Endothelial cell of umbilical vein (primary cell): Measurements from ENCODE around the gene MADCAM1. TPM values are rescaled to one million over a fixed set of nuclear protein-coding genes. Genes with fewer than 3 reads are reported as not detected.
A peak's percentile ranks its signal among the peaks of the same experiment; 100 is the strongest.

Experiments
- BruUV-seq: library from RNA; stranded (reverse); fragments of 400-500 nt; replicated peaks from 2 replicates; lab custom pipeline; 2021; lab: Mats Ljungman, UMichigan
- CTCF ChIA-PET: fragments of 300-600, 350-600 bp; sonication (Branson Sonifier 250); formaldehyde crosslinking; loops from one replicate; lab custom pipeline; 2021; ENCODE audit warnings: antibody characterized with exemption, inconsistent platforms; lab: Charles Lee
- POLR2A ChIA-PET: fragments of 300-600, 350-600 bp; sonication (Branson Sonifier 250); formaldehyde crosslinking; loops from one replicate; lab custom pipeline; 2021; ENCODE audit warnings: antibody characterized with exemption, inconsistent platforms; lab: Charles Lee
- DNase-seq: peaks from one replicate; pipeline ENCODE4 v3.0.0-alpha.2; 2011; ENCODE audit warnings: low read depth, low spot score
- FAIRE-seq: peaks from 2 replicates; lab custom pipeline; 2011; peaks lifted over from hg19 to GRCh38; lab: Jason Lieb, UNC
- H2AFZ ChIP-seq: 2 replicates; pipeline ENCODE4 v1.6.0; 2012; ENCODE audit warnings: low read depth, low read length, control low read depth, inconsistent platforms
- H3K27ac ChIP-seq: 2 replicates; pipeline ENCODE4 v1.5.1; 2011; ENCODE audit warnings: low read depth, mild to moderate bottlenecking, control low read depth, low read length, moderate library complexity; ENCODE audit not compliant: insufficient read depth
- H3K27me3 ChIP-seq, 2 experiments: 2 replicates each; pipeline versions ENCODE4 v1.6.0 to v1.6.1; 2011; ENCODE audit warnings: low read length in 2 of 2, mixed read lengths in 1 of 2; ENCODE audit not compliant: control insufficient read depth in 2 of 2, insufficient read depth in 2 of 2
- H3K36me3 ChIP-seq, 2 experiments: 2 replicates in 1 of 2; 3 replicates in 1 of 2; pipeline ENCODE4 v1.5.1; 2011; ENCODE audit warnings: low read length in 2 of 2, mild to moderate bottlenecking in 1 of 2, moderate library complexity in 1 of 2; ENCODE audit not compliant: control insufficient read depth in 2 of 2, insufficient read depth in 2 of 2; ENCODE audit errors: extremely low read depth in 1 of 2
- H3K4me1 ChIP-seq: 3 replicates; pipeline ENCODE4 v1.5.1; 2011; ENCODE audit warnings: mild to moderate bottlenecking, low read length; ENCODE audit not compliant: control insufficient read depth, insufficient read depth; ENCODE audit errors: extremely low read depth
- H3K4me2 ChIP-seq: 2 replicates; pipeline ENCODE4 v1.6.1; 2011; ENCODE audit warnings: low read length, control low read depth, mixed read lengths; ENCODE audit not compliant: insufficient read depth
- H3K4me3 ChIP-seq, 3 experiments: fragments of 200-600 bp in 1 of 3; sonication (generic), shearing (Covaris generic) in 1 of 3; replicated peaks in 1 of 3; 2 replicates each; pipeline ENCODE4 v1.5.1; 2011 to 2016; ENCODE audit warnings: control low read depth in 3 of 3, low read length in 3 of 3, mild to moderate bottlenecking in 2 of 3, inconsistent platforms in 1 of 3, low read depth in 1 of 3, moderate library complexity in 1 of 3; ENCODE audit not compliant: insufficient read depth in 1 of 3
- H3K79me2 ChIP-seq: 2 replicates; pipeline ENCODE4 v1.6.0; 2012; ENCODE audit warnings: low read length, inconsistent platforms; ENCODE audit not compliant: control insufficient read depth, insufficient read depth
- H3K9ac ChIP-seq: replicated peaks from 2 replicates; pipeline ENCODE3; 2011; ENCODE audit warnings: low read length, control low read depth; ENCODE audit not compliant: insufficient read depth; ENCODE audit errors: extremely low read depth
- H3K9me1 ChIP-seq: replicated peaks from 3 replicates; pipeline ENCODE4 v1.6.0; 2011; ENCODE audit warnings: mild to moderate bottlenecking, low read length; ENCODE audit not compliant: control insufficient read depth, insufficient read depth; ENCODE audit errors: extremely low read depth
- H3K9me3 ChIP-seq: replicated peaks from 2 replicates; pipeline ENCODE4 v1.5.1; 2012; ENCODE audit warnings: low read length, inconsistent platforms; ENCODE audit not compliant: control insufficient read depth, insufficient read depth
- H4K20me1 ChIP-seq: replicated peaks from 2 replicates; pipeline ENCODE3; 2011; ENCODE audit warnings: mild to moderate bottlenecking, low read length; ENCODE audit not compliant: control insufficient read depth, insufficient read depth; ENCODE audit errors: extremely low read depth
- CTCF ChIP-seq, 2 donors: IDR thresholded peaks; 1 replicate in 1 of 2; 2 replicates in 1 of 2; pipeline ENCODE4 v1.5.1; 2011; ENCODE audit warnings: low read length in 2 of 2, mild to moderate bottlenecking in 2 of 2, moderate library complexity in 2 of 2, control low read depth in 1 of 2, inconsistent platforms in 1 of 2, low read depth in 1 of 2; ENCODE audit not compliant: insufficient read depth in 1 of 2; ENCODE audit errors: extremely low read depth in 1 of 2
- EZH2 ChIP-seq: IDR thresholded peaks from 2 replicates; pipeline ENCODE4 v1.6.1; 2012; ENCODE audit warnings: borderline replicate concordance, low read depth, mild to moderate bottlenecking, moderate library complexity, low read length, inconsistent platforms; ENCODE audit not compliant: severe bottlenecking
- FOS ChIP-seq: IDR thresholded peaks from 2 replicates; pipeline ENCODE4 v1.6.1; 2011; ENCODE audit warnings: mild to moderate bottlenecking, low read length, moderate library complexity, borderline replicate concordance; ENCODE audit not compliant: insufficient read depth
- GATA2 ChIP-seq: IDR thresholded peaks from 2 replicates; pipeline ENCODE4 v1.7.0; 2011; ENCODE audit warnings: low read depth, mild to moderate bottlenecking, moderate library complexity, mixed read lengths, low read length; ENCODE audit not compliant: insufficient read length, insufficient read depth
- JUN ChIP-seq: IDR thresholded peaks from 2 replicates; pipeline ENCODE4 v1.6.1; 2011; ENCODE audit warnings: borderline replicate concordance, low read depth; ENCODE audit not compliant: insufficient read length, insufficient read depth
- MYC ChIP-seq: IDR thresholded peaks from one replicate; pipeline ENCODE4 v1.6.1; 2011; ENCODE audit warnings: mild to moderate bottlenecking, low read depth, low read length
- POLR2A ChIP-seq: IDR thresholded peaks from 2 replicates; pipeline ENCODE4 v1.6.1; 2012; ENCODE audit warnings: low read depth, mild to moderate bottlenecking, control low read depth, low read length
- POLR2AphosphoS5 ChIP-seq: IDR thresholded peaks from 2 replicates; pipeline ENCODE4 v1.6.1; 2012; ENCODE audit warnings: low read depth, mild to moderate bottlenecking, control low read depth, low read length, moderate library complexity; ENCODE audit not compliant: insufficient read depth
- dilution Hi-C: fragments of 300-500 bp; cut with MboI; formaldehyde crosslinking; loops from one replicate; pipeline ENCODE4 v1.15.0; 2019; ENCODE audit warnings: low sequenced_read_pairs; ENCODE audit not compliant: extremely low pct_ligation_motif_present
- intact Hi-C: fragments of 100-400 bp; cut with micrococcal nuclease; formaldehyde crosslinking; loops from one replicate; pipeline ENCODE4 v1.10.0; 2022
- polyA plus RNA-seq, 4 experiments: library from polyadenylated mRNA; depleted of rRNA in 3 of 4; stranded (reverse) in 3 of 4; unstranded in 1 of 4; fragments of >200 nt; gene quantifications; 2 replicates each; pipeline versions ENCODE4 v1.2.1 to v1.2.3, GENCODE V29; 2011 to 2012; ENCODE audit warnings: missing spikeins in 1 of 4
- total RNA-seq: library from RNA; stranded (reverse); gene quantifications from 2 replicates; pipeline ENCODE4 v1.2.3, GENCODE V29; 2021
- TF ChIP-seq, protein P1 (sequence below): IDR thresholded peaks from 2 replicates; pipeline ENCODE4 v1.6.1; 2011; ENCODE audit not compliant: insufficient read depth, insufficient read length

The MADCAM1 gene
- total and polyA plus RNA-seq, 2 donors (not counting 3 experiments of a cell fraction or from before 2014, with no cell fraction given), result 0.07 to 0.31 TPM

GRCh38 chr19:497869-498510, 1.7 kb downstream of the MADCAM1 start:
- ChIA-PET CTCF (interaction anchor here (1.3 to 1.6 kb wide), 2 partner anchors 9 to 13 kb away, joined by 5 to 16 read pairs; partner anchors contain the start of gene TPGS1), POLR2A (no interaction called here)
- peak; percentile 98 for TF ChIP-seq EZH2
- no peak for TF ChIP-seq POLR2AphosphoS5
- Histone ChIP-seq H3K9ac (no peak overlapping the region), H2AFZ (no peak overlapping the region), H3K9me1 (no peaks in the 10 kb centered on the region), H3K9me3 (no peaks in the 10 kb centered on the region), H4K20me1 (no peaks in the 10 kb centered on the region), H3K79me2 (no peaks in the 10 kb centered on the region), H3K4me2 (no peak overlapping the region), H3K36me3 (no peaks in the 10 kb centered on the region), H3K27ac (no peak overlapping the region), H3K4me1 (no peaks in the 10 kb centered on the region), H3K4me3 (no peak overlapping the region), H3K27me3 (peaks cover 9 to 12% of the 10 kb centered on the region in 2 experiments)
- intact Hi-C loops (no loop called here), dilution Hi-C loops (no loop called here)
- DNase-seq (no peak), FAIRE-seq (no peak)
- no TSS peak for BruUV-seq

DNA sequence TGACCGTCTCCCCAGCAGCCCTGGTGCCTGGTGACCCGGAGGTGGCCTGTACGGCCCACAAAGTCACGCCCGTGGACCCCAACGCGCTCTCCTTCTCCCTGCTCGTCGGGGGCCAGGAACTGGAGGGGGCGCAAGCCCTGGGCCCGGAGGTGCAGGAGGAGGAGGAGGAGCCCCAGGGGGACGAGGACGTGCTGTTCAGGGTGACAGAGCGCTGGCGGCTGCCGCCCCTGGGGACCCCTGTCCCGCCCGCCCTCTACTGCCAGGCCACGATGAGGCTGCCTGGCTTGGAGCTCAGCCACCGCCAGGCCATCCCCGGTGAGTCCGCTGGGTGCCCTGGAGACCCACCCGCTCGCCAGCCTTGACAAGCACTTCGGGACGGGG, 2.2 kb downstream of the MADCAM1 start:
- no peaks in the 10 kb centered on the region for H3K9me3 ChIP-seq
- H2AFZ ChIP-seq, result no peak overlapping the region
- no peaks in the 10 kb centered on the region for H3K79me2 ChIP-seq
- ChIA-PET CTCF (interaction anchor here (1.3 to 1.6 kb wide), 2 partner anchors 8 to 12 kb away, joined by 5 to 16 read pairs; partner anchors contain the start of gene TPGS1), POLR2A (no interaction called here)
- H3K4me2 ChIP-seq, result no peak overlapping the region
- no peaks in the 10 kb centered on the region for H3K4me1 ChIP-seq
- H3K9ac ChIP-seq, result no peak overlapping the region
- no peak for DNase-seq
- H3K36me3 ChIP-seq, result no peaks in the 10 kb centered on the region
- dilution Hi-C loops (no loop called here), intact Hi-C loops (no loop called here)
- TF ChIP-seq POLR2AphosphoS5 (no peak), JUN (no peak), CTCF (IDR thresholded peaks at IDR 0.05; ENCODE audit: extremely low read depth in 1 of 2, insufficient read depth in 1 of 2, low read depth in 1 of 2, low read length in 2 of 2) (no peak), MYC (no peak), EZH2 (no peak), FOS (no peak), POLR2A (no peak), GATA2 (no peak)
- TF ChIP-seq, protein P1, sequence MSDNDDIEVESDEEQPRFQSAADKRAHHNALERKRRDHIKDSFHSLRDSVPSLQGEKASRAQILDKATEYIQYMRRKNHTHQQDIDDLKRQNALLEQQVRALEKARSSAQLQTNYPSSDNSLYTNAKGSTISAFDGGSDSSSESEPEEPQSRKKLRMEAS, result no peak
- no peak overlapping the region for H3K27ac ChIP-seq
- H4K20me1 ChIP-seq, result no peaks in the 10 kb centered on the region
- no peak overlapping the region for H3K4me3 ChIP-seq
- no TSS peak for BruUV-seq
- FAIRE-seq, result no peak
- peaks cover 9 to 12% of the 10 kb centered on the region in 2 experiments for H3K27me3 ChIP-seq
- no peaks in the 10 kb centered on the region for H3K9me1 ChIP-seq
